GM12878 (cell line): Measurements from ENCODE around the gene APOA4. TPM values are rescaled to one million over a fixed set of nuclear protein-coding genes. Genes with fewer than 3 reads are reported as not detected.

Experiments used
- ATAC-seq: fragments of 200-7000 bp; cut with Tn5 transposase; 3 replicates; pipeline ENCODE4 v1.9.1; 2020; ENCODE audit warnings: mild to moderate bottlenecking, moderate library complexity
- BruUV-seq: library from RNA; stranded (reverse); fragments of 400-500 nt; replicated peaks from 2 replicates; lab custom pipeline; 2021; lab: Mats Ljungman, UMichigan
- CTCF ChIA-PET: fragments of 300-600 bp; sonication (Branson Sonifier 250); formaldehyde crosslinking; extraction: SDS; loops from one replicate; lab custom pipeline; 2021; ENCODE audit warnings: inconsistent platforms; lab: Yijun Ruan, JAX
- POLR2A ChIA-PET: fragments of 350-600 bp; formaldehyde crosslinking; extraction: SDS; loops from one replicate; lab custom pipeline; 2021; ENCODE audit warnings: inconsistent platforms; lab: Charles Lee
- RAD21 ChIA-PET: fragments of 300-600 bp; sonication (Branson Sonifier 250); formaldehyde crosslinking; loops from one replicate; lab custom pipeline; 2023; ENCODE audit warnings: antibody characterized with exemption; ENCODE audit not compliant: unreplicated experiment; lab: Charles Lee
- SMC1A ChIA-PET: fragments of 300-600 bp; sonication (Branson Sonifier 250); formaldehyde crosslinking; loops from one replicate; lab custom pipeline; 2023; ENCODE audit not compliant: unreplicated experiment, uncharacterized antibody; lab: Charles Lee
- DNase-seq: peaks from one replicate; pipeline ENCODE4 v3.0.0-alpha.2; 2011; ENCODE audit warnings: low read depth, low spot score
- FAIRE-seq: peaks from 3 replicates; lab custom pipeline; 2011; peaks lifted over from hg19 to GRCh38; lab: Jason Lieb, UNC
- H2AFZ ChIP-seq: 2 replicates; pipeline ENCODE4 v1.6.0; 2011; ENCODE audit warnings: low read depth, low read length, control low read depth; ENCODE audit not compliant: control insufficient read depth
- H3K27ac ChIP-seq: 2 replicates; pipeline ENCODE4 v1.5.1; 2011; ENCODE audit warnings: control low read depth; ENCODE audit not compliant: control insufficient read depth, insufficient read depth
- H3K27me3 ChIP-seq, 2 experiments: replicated peaks in 1 of 2; 2 replicates each; pipeline versions ENCODE4 v1.6.0 to v1.6.1; 2011; ENCODE audit warnings: low read length in 1 of 2; ENCODE audit not compliant: control insufficient read depth in 2 of 2, insufficient read depth in 2 of 2
- H3K36me3 ChIP-seq, 2 experiments: 2 replicates each; pipeline ENCODE4 v1.5.1; 2011; ENCODE audit warnings: low read length in 1 of 2; ENCODE audit not compliant: control insufficient read depth in 2 of 2, insufficient read depth in 2 of 2
- H3K4me1 ChIP-seq: 2 replicates; pipeline ENCODE4 v1.6.1; 2011; ENCODE audit warnings: mild to moderate bottlenecking, low read length, moderate library complexity, mixed read lengths; ENCODE audit not compliant: control insufficient read depth, insufficient read depth
- H3K4me2 ChIP-seq: 2 replicates; pipeline ENCODE4 v1.6.0; 2011; ENCODE audit warnings: control low read depth; ENCODE audit not compliant: control insufficient read depth, insufficient read depth
- H3K4me3 ChIP-seq: fragments of 200-600 bp; sonication (generic); 2 replicates; pipeline ENCODE4 v1.5.1; 2016
- H3K79me2 ChIP-seq: 2 replicates; pipeline ENCODE4 v1.6.0; 2011; ENCODE audit warnings: low read length; ENCODE audit not compliant: control insufficient read depth, insufficient read depth
- H3K9ac ChIP-seq: 2 replicates; pipeline ENCODE4 v1.8.0; 2011; ENCODE audit warnings: low read length, control low read depth, mixed read lengths; ENCODE audit not compliant: control insufficient read depth, insufficient read depth
- H3K9me3 ChIP-seq: replicated peaks from 3 replicates; pipeline ENCODE4 v1.5.1; 2011; ENCODE audit warnings: mild to moderate bottlenecking, low read length; ENCODE audit not compliant: control insufficient read depth, insufficient read depth
- H4K20me1 ChIP-seq: 2 replicates; pipeline ENCODE4 v1.6.0; 2011; ENCODE audit not compliant: control insufficient read depth, insufficient read depth
- BACH1 ChIP-seq: fragments of 450-650 bp; IDR thresholded peaks from 2 replicates; pipeline ENCODE4 v1.6.1; 2017; ENCODE audit warnings: mild to moderate bottlenecking, borderline replicate concordance
- CEBPB ChIP-seq, 2 experiments: fragments of 150-350 bp in 1 of 2; IDR thresholded peaks; 2 replicates each; pipeline ENCODE4 v1.6.1; 2012 to 2014; ENCODE audit warnings: low read depth in 2 of 2, low read length in 2 of 2, borderline replicate concordance in 1 of 2, inconsistent platforms in 1 of 2
- CHD2 ChIP-seq: IDR thresholded peaks from 2 replicates; pipeline ENCODE4 v1.6.1; 2011; ENCODE audit warnings: low read depth, low read length, improper control_type of control experiment, borderline replicate concordance
- NBN ChIP-seq: fragments of 450-650 bp; IDR thresholded peaks from 2 replicates; pipeline ENCODE4 v1.6.1; 2016
- POLR2AphosphoS2 ChIP-seq: IDR thresholded peaks from 2 replicates; pipeline ENCODE4 v1.6.1; 2011; ENCODE audit warnings: low read depth, mild to moderate bottlenecking, low read length, improper control_type of control experiment, moderate library complexity
- POU2F2 ChIP-seq: IDR thresholded peaks from 3 replicates; pipeline ENCODE4 v1.6.1; 2011; ENCODE audit warnings: low read depth, mild to moderate bottlenecking, low read length, borderline replicate concordance
- WGBS: methylation state at CpG from one replicate; pipeline ENCODE4 v1.1.6; 2016; ENCODE audit warnings: low lambda C conversion rate; ENCODE audit not compliant: insufficient replicate concordance, insufficient coverage; ENCODE audit errors: missing lambda C conversion rate; 5-methylcytosine and 5-hydroxymethylcytosine counted together
- in situ Hi-C: fragments of 300-500 bp; cut with MboI; formaldehyde crosslinking; loops from 9 replicates; pipeline ENCODE4 v1.14.3; 2018; ENCODE audit warnings: mixed read lengths
- intact Hi-C: fragments of 100-400 bp; cut with micrococcal nuclease; formaldehyde crosslinking; loops from one replicate; pipeline ENCODE4 v1.14.2; 2022; ENCODE audit not compliant: unreplicated experiment
- polyA plus RNA-seq, 11 experiments: library from polyadenylated mRNA; depleted of rRNA in 4 of 11; unstranded in 6 of 11; stranded (reverse) in 5 of 11; fragments of >200 nt; fragmentation: Nextera tagmentation in 4 of 11; fragmentation: Illumina TruSeq in 1 of 11; extraction: Ambion mirVana in 4 of 11; extraction: Trizol in 1 of 11; gene quantifications; 1 replicate in 1 of 11; 2 replicates in 10 of 11; pipeline versions ENCODE4 v1.2.1 to v1.2.3, GENCODE V29; 2011 to 2016; ENCODE audit warnings: inconsistent platforms in 2 of 11, missing spikeins in 2 of 11, low read depth in 1 of 11
- total RNA-seq, 4 experiments: library from RNA; depleted of rRNA in 3 of 4; stranded (reverse); fragments of >200 nt in 3 of 4; fragmentation: Illumina TruSeq in 1 of 4; extraction: Trizol in 1 of 4; gene quantifications; 2 replicates each; pipeline versions ENCODE4 v1.2.1 to v1.2.3, GENCODE V29; 2013 to 2021
- TF ChIP-seq, protein P1 (sequence below): fragments of 450-650 bp; IDR thresholded peaks from 2 replicates; pipeline ENCODE4 v1.6.1; 2017; ENCODE audit warnings: mild to moderate bottlenecking, low read depth, inconsistent platforms; ENCODE audit not compliant: poor library complexity, severe bottlenecking

APOA4 gene
- total and polyA plus RNA-seq, 10 of the 15 experiments (the other 5 are each of a cell fraction or from before 2014, with no cell fraction given) = not detected

DNA sequence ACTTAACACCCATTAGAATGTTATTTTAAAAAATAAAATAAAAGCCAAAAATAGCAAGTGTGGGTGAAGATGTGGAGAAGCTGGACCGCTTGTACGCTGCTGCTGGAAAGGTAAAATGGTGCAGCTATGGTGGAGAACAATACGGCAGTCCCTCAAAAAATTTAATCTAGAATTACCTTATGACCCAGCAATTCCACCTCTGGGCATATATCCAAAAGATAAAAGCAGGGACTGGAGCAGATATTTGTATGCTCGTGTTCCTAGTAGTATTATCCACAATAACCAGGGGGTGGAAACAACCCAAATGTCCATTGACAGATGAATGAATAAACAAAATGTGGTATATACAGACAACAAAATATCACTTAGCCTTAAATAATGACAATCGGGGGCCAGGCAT is 25.3 kb downstream of the APOA4 start (continued):
- TF ChIP-seq, protein P1, sequence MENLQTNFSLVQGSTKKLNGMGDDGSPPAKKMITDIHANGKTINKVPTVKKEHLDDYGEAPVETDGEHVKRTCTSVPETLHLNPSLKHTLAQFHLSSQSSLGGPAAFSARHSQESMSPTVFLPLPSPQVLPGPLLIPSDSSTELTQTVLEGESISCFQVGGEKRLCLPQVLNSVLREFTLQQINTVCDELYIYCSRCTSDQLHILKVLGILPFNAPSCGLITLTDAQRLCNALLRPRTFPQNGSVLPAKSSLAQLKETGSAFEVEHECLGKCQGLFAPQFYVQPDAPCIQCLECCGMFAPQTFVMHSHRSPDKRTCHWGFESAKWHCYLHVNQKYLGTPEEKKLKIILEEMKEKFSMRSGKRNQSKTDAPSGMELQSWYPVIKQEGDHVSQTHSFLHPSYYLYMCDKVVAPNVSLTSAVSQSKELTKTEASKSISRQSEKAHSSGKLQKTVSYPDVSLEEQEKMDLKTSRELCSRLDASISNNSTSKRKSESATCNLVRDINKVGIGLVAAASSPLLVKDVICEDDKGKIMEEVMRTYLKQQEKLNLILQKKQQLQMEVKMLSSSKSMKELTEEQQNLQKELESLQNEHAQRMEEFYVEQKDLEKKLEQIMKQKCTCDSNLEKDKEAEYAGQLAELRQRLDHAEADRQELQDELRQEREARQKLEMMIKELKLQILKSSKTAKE = no peak
- no peak for TF ChIP-seq POU2F2
- TF ChIP-seq CHD2 = no peak
- no peak for TF ChIP-seq NBN
- no peak for TF ChIP-seq CEBPB (IDR thresholded peaks at IDR 0.05; ENCODE audit: borderline replicate concordance in 1 of 2, low read depth in 2 of 2, low read length in 2 of 2)

DNA sequence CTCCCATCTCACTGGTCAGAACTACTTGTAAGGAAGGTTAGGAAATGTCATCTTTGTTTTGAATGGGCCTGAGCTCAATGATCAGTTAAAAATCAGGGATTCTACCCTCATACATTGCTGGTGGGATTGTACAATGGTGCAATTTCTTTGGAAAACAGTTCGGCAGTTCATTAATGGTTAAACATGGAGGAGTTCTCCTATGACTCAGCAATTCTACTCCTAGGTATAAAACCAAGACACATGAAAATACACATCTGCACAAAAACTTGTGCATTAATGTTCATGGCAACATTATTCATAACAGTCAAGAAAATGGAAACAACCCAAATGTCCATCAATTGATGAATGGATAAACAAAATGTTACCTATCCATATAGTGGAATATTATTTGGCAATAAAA is 26.6 kb downstream of the APOA4 start:
- in situ Hi-C loops (no loop called here), intact Hi-C loops (no loop called here)
- Histone ChIP-seq H3K9ac (no peak overlapping the region), H3K27me3 (no peaks in the 10 kb centered on the region; a peak in 1 of 4 replicates), H3K4me2 (no peak overlapping the region), H3K27ac (no peak overlapping the region), H3K9me3 (no peaks in the 10 kb centered on the region), H3K36me3 (no peaks in the 10 kb centered on the region), H2AFZ (no peak overlapping the region), H3K4me1 (no peaks in the 10 kb centered on the region), H3K4me3 (no peak overlapping the region), H4K20me1 (no peaks in the 10 kb centered on the region), H3K79me2 (no peaks in the 10 kb centered on the region)
- TF ChIP-seq BACH1 (peak; percentile 17; the same call in 1 of the 2 replicates), POLR2AphosphoS2 (no peak)
- FAIRE-seq (no peak), ATAC-seq (no peak), DNase-seq (no peak)
- 33% methylated on average over 1 of the region's 1 CpG for WGBS
- ChIA-PET CTCF (interaction anchor here (0.7 to 10.9 kb wide), 2 partner anchors 38 to 330 kb away, joined by 3 to 183 read pairs; partner anchors contain the start of gene APOA1), POLR2A (interaction anchor here (0.7 kb wide), 1 partner anchor 60 kb away, joined by 3 read pairs; no protein-coding TSS in a partner anchor), RAD21 (interaction anchor here (1.1 kb wide), 1 partner anchor 57 kb away, joined by 3 read pairs; no protein-coding TSS in a partner anchor), SMC1A (interaction anchor here (1.6 kb wide), 1 partner anchor 303 kb away, joined by 3 read pairs; no protein-coding TSS in a partner anchor)
- BruUV-seq = no TSS peak
